Stimulated activated CD8-positive, alpha-beta memory T cell treated with anti-CD3 and anti-CD28 coated beads, Interleukin-12 subunit alpha, Interleukin-12 subunit beta, amount 100 ng/mL, for 1 hour (primary cell): ENCODE measurements around the gene KRTAP20-2.

Experiments used
- DNase-seq: peaks from one replicate; pipeline ENCODE4 v3.0.0-alpha.2; 2020; ENCODE audit warnings: low read depth

The KRTAP20-2 gene

GRCh38 chr21:30674312-30674711 is 39.3 kb downstream of the KRTAP20-2 start:
- DNase-seq, result no peak

GRCh38 chr21:30676737-30677136 is 41.7 kb downstream of the KRTAP20-2 start:
- DNase-seq, result no peak

GRCh38 chr21:30680586-30680985 is 45.6 kb downstream of the KRTAP20-2 start:
- no peak for DNase-seq

- no peak for DNase-seq
These were observed 49.5 kb downstream of the KRTAP20-2 start for GRCh38 chr21:30684506-30684905.
